Renal cortex interstitium (tissue), 11 donors: ENCODE measurements around the gene PIAS2. TPM values are rescaled to one million over a fixed set of nuclear protein-coding genes. Genes with fewer than 3 reads are reported as not detected.
A peak's percentile ranks its signal among the peaks of the same experiment; 100 is the strongest.
"Not testable (repeated sequence)": the region's sequence is repeated elsewhere in the genome, so short reads cannot be mapped to it uniquely, and the experiment has no call there.

Experiments used
- DNase-seq, 11 donors: peaks; one replicate each; pipeline ENCODE4 v3.0.0-alpha.2; 2013; ENCODE audit warnings: low read depth in 9 of 11, low spot score in 4 of 11; ENCODE audit errors: extremely low read depth in 1 of 11
- polyA plus RNA-seq, 3 donors: library from polyadenylated mRNA; unstranded; fragments of 120-200 nt; gene quantifications; one replicate each; pipeline ENCODE4 v1.2.1, GENCODE V29; 2013; ENCODE audit not compliant: insufficient read length in 3 of 3

Gene PIAS2
- polyA plus RNA-seq, 3 donors = 24.4 to 27.7 (median 27.5) TPM

DNA sequence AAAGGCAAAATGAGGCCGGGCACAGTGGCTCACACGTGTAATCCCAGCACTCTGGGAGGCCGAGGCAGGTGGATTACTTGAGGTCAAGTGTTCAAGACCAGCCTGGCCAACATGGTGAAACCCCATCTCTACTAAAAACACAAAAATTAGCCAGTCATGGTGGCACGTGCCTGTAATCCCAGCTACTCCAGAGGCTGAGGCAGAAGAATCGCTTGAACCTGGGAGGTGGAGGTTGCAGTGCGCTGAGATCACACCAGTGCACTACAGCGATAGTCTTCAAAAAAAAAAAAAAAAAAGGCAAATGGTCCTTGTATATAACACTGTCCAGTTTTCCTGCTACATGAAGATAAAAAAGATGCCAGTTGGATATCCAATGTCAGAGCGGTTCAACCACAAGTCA, 52.1 kb downstream of the PIAS2 start:
- DNase-seq = not testable (repeated sequence)

DNA sequence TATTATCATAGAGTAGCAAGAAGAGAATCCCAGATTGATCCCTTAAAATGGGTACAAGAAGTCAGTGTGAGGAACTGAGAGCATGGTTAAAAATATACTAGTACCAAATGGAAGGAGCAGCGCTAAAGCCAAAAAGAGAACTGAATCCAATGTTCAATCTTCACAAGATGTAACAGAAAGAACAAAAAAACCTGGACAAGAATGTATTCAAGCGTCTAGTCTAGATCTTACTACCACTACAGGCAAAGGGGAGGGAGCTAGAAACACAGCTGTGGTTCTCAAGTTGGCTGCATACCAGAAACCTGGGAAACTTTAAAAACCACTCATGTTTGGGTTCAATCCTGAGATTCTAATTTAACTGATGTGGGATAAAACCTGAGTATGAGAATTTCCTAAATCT, 57.5 kb downstream of the PIAS2 start:
- no peak for DNase-seq

- no peak for DNase-seq
These were observed 59.0 kb downstream of the PIAS2 start for GRCh38 chr18:46858290-46858689.

GRCh38 chr18:46856973-46857372, 60.3 kb downstream of the PIAS2 start:
- DNase-seq = peak in 7 of 11 donors; percentile 3 to 17 (median 6)

DNA sequence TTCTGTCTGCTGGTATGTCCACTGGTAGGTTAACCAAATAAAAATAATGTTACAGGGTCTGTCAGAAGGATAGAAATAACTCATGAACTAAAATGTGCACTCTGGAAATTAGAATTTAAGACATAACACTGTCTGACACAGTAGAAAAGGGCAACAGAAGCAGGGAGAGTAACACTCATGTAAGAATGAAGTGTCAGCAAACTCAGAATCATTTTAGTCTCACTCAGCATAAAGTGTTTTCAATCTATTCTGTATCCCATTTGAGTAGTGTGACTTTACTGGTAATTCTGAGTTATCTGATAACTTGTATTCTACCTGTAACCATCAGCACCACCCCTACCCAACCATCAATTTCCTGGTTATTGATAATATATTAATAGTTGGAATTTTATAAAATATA, 68.3 kb downstream of the PIAS2 start:
- DNase-seq = no peak

DNA sequence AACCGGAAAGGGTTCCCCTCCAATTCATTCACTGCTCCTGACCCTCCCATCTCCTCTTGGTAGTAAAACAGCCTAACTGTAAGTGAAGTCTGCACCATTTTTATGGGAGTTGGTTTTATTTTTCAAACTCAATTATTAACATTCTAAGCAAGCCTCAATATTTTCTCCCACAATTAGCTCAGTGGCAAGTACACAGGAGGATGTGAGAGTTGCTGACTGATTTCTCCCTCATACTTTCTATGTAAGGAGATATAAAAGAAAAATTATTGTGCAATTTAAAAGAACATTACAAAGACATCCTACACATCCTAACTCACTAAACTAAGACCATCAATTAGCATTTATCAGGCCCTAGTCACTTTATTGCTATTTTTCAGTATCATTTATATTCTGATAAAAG, 73.9 kb downstream of the PIAS2 start:
- DNase-seq = no peak

DNA sequence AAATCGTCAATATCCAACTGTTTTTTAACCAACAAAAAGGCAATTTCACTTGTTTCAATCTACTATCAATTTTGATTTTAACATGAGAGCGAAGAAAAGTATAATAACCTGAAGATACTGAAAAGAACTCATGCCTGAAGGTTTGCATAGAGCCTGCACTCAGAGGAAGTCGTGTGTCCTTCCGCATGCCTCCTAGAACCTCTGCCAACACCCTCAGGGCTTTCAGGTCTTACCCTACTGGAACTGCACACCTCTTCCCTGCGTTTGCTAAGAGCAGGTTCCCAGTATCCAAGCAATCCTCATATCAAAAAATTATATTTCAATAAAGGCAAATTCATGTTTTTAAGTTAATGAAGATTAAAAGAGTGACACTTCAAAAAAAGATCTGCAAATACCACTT, 74.7 kb downstream of the PIAS2 start:
- no peak for DNase-seq

GRCh38 chr18:46833899-46834298, 83.4 kb downstream of the PIAS2 start:
- DNase-seq = no peak

GRCh38 chr18:46832849-46833248, 84.5 kb downstream of the PIAS2 start:
- DNase-seq = no peak

- not testable (repeated sequence) for DNase-seq
These were observed 84.9 kb downstream of the PIAS2 start for GRCh38 chr18:46832422-46832821.

GRCh38 chr18:46831434-46831833, 85.9 kb downstream of the PIAS2 start:
- no peak for DNase-seq

GRCh38 chr18:46830633-46831032, 86.7 kb downstream of the PIAS2 start:
- DNase-seq = no peak

- no peak for DNase-seq
These were observed 87.4 kb downstream of the PIAS2 start for GRCh38 chr18:46829947-46830346.

DNA sequence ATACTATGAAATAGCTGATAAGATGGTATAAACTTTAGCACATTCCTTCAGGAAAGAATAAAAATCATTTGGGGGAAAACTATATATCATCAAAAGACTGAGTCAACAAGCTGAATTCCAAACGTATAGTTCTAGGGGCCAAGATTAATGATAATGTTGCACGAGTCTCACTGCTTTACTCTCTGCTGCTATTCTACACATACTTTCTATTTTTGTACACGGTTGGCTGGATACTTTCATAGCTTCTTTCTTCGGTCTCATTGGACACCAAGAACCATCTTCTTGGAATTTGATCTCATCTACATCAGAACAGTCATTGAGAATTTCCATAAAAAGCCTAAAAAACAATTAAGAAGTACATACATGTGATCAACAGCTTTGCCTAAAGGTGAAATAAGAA, 87.8 kb downstream of the PIAS2 start:
- DNase-seq = no peak

GRCh38 chr18:46821856-46822711, 95.2 kb downstream of the PIAS2 start:
- no peak for DNase-seq

DNA sequence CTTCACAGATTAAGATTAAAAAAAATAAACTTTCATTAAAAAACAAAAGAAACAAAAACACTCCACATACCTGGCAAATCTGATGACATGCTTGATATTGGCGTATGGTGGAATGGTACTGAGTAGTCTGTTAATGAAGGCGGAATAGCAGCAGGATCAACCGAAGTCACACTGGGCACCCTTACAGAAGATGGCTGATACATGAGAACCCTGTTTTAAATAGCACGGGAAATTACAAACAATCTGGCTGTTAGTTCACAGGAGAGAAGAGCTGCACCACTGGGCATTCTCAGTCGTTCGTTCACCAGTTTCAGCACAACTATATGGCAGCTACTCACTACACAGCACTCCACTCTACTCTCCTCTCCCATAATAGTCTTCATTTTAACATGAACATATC, 96.4 kb downstream of the PIAS2 start:
- no peak for DNase-seq

- no peak for DNase-seq
These were observed 101.6 kb downstream of the PIAS2 start for GRCh38 chr18:46815661-46816060.

GRCh38 chr18:46814399-46814798, 102.9 kb downstream of the PIAS2 start:
- DNase-seq = peak in 8 of 11 donors; percentile 1 to 40 (median 10)

GRCh38 chr18:46812311-46812710, 105.0 kb downstream of the PIAS2 start:
- no peak for DNase-seq

GRCh38 chr18:46810481-46811000, 106.8 kb downstream of the PIAS2 start:
- DNase-seq = no peak

DNA sequence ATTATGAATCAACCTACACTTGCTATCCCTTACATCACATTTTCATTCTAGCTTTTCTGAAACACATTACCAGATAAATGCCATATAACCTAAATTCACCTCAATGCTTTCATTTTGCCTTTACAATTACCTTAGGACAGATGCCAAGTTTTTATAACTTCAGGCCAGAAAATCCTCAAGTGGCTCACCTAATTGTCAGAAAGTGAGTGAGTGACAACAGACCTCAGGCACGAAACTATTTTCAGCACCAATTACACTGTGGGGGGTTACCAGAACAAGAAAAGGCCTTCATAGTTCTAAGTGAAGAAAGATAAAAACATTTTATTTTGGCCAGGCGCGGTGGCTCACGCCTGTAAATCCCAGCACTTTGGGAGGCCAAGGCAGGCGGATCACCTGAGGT, 108.2 kb downstream of the PIAS2 start:
- no peak for DNase-seq
